Transverse colon (tissue), 4 donors: ENCODE results near the gene CFAP299. TPM values are rescaled to one million over a fixed set of nuclear protein-coding genes. Genes with fewer than 3 reads are reported as not detected.

ENCODE experiments used
- DNase-seq: peaks from one replicate; pipeline ENCODE4 v3.0.0-alpha.2; 2019
- H3K27ac ChIP-seq, 4 donors: fragments of 200-600 bp; sonication (generic); 2 replicates each; pipeline ENCODE4 v1.5.1; 2016 to 2018; ENCODE audit warnings: inconsistent platforms in 4 of 4
- H3K27me3 ChIP-seq: fragments of 200-600 bp; sonication (generic); 2 replicates; pipeline ENCODE4 v1.5.1; 2017; ENCODE audit warnings: inconsistent platforms
- H3K36me3 ChIP-seq, 4 donors: fragments of 200-600 bp; sonication (generic); 2 replicates each; pipeline ENCODE4 v1.5.1; 2017 to 2019; ENCODE audit warnings: inconsistent platforms in 4 of 4
- H3K4me1 ChIP-seq, 4 donors: fragments of 200-600 bp; sonication (generic); 2 replicates each; pipeline ENCODE4 v1.5.1; 2017 to 2020; ENCODE audit warnings: inconsistent platforms in 4 of 4
- H3K4me3 ChIP-seq, 4 donors: fragments of 200-600 bp; sonication (generic); 1 replicate in 1 of 4; 2 replicates in 3 of 4; pipeline versions ENCODE4 v1.5.1 to v1.6.1; 2017 to 2019; ENCODE audit warnings: inconsistent platforms in 4 of 4
- H3K9me3 ChIP-seq, 2 donors: fragments of 200-600 bp; sonication (generic); 2 replicates each; pipeline ENCODE4 v1.5.1; 2017 to 2019; ENCODE audit warnings: inconsistent platforms in 2 of 2
- EP300 ChIP-seq: sonication (generic); formaldehyde crosslinking; IDR thresholded peaks from one replicate; pipeline ENCODE4 v1.6.1; 2017; ENCODE audit warnings: antibody characterized with exemption, low read depth
- POLR2A ChIP-seq: fragments of 450-650 bp; IDR thresholded peaks from one replicate; pipeline ENCODE4 v1.6.1; 2016; ENCODE audit warnings: antibody characterized with exemption, mild to moderate bottlenecking, moderate library complexity
- POLR2AphosphoS5 ChIP-seq, 3 donors: sonication (generic); formaldehyde crosslinking; IDR thresholded peaks; one replicate each; pipeline ENCODE4 v1.6.1; 2016; ENCODE audit warnings: antibody characterized with exemption in 3 of 3
- WGBS, 2 donors: methylation state at CpG; one replicate each; pipeline ENCODE4 v1.1.5; 2018; ENCODE audit warnings: low coverage in 1 of 2; 5-methylcytosine and 5-hydroxymethylcytosine counted together
- in situ Hi-C, 4 donors: fragments of 200-750 bp; cut with MboI; loops; one replicate each; pipeline versions ENCODE4 v1.15.0 to v1.15.1; 2017; ENCODE audit warnings: low sequenced_read_pairs in 3 of 4, low pct_ligation_motif_present in 1 of 4, low pct_unique_long_range_greater_than_20kb in 1 of 4
- intact Hi-C: fragments of 100-400 bp; cut with DNase I; formaldehyde crosslinking; loops from one replicate; pipeline ENCODE4 v1.15.1; 2023; ENCODE audit warnings: low total_unique reads
- total RNA-seq, 4 donors: library from RNA; depleted of rRNA; stranded (reverse); fragments of >200 nt; gene quantifications; one replicate each; pipeline ENCODE4 v1.1.0, GENCODE V29; 2016
- TF ChIP-seq, protein P1 (sequence below), 5 experiments: fragments of 200-600 bp in 3 of 5; fragments of 450-650 bp in 2 of 5; sonication (generic) in 3 of 5; IDR thresholded peaks; 1 replicate in 2 of 5; 2 replicates in 3 of 5; pipeline ENCODE4 v1.5.1; 2016 to 2017; ENCODE audit warnings: antibody characterized with exemption in 5 of 5, inconsistent platforms in 3 of 5, mild to moderate bottlenecking in 2 of 5, moderate library complexity in 1 of 5

The CFAP299 gene
- total RNA-seq, 4 donors from 2014 or later = not detected

DNA sequence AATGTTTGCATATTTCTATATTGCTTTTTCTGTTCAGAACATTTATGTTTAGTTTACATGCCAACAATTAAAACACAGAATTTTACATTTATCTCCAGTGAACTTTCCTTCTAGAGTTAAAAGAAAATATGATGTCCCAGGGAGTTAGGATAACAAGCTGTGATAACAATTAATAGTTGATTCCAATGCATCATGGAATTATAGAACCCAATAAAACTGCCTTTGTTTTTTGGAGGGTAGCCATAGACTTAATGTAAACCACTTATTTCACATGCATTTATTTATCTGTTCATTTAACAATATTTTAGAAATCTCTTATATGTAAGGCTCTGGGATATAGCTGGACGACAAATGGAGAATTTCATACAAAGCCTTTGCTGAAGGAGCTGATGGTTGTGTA lies 180.0 kb downstream of the CFAP299 start:
- in situ Hi-C loops = no loop called here
- Histone ChIP-seq H3K4me3 (no peak overlapping the region), H3K9me3 (no peaks in the 10 kb centered on the region), H3K36me3 (no peaks in the 10 kb centered on the region), H3K27ac (no peak overlapping the region), H3K27me3 (no peaks in the 10 kb centered on the region), H3K4me1 (no peaks in the 10 kb centered on the region)
- DNase-seq = no peak
- TF ChIP-seq POLR2A (no peak), EP300 (no peak), POLR2AphosphoS5 (IDR thresholded peaks at IDR 0.05) (no peak)
- TF ChIP-seq, protein P1, sequence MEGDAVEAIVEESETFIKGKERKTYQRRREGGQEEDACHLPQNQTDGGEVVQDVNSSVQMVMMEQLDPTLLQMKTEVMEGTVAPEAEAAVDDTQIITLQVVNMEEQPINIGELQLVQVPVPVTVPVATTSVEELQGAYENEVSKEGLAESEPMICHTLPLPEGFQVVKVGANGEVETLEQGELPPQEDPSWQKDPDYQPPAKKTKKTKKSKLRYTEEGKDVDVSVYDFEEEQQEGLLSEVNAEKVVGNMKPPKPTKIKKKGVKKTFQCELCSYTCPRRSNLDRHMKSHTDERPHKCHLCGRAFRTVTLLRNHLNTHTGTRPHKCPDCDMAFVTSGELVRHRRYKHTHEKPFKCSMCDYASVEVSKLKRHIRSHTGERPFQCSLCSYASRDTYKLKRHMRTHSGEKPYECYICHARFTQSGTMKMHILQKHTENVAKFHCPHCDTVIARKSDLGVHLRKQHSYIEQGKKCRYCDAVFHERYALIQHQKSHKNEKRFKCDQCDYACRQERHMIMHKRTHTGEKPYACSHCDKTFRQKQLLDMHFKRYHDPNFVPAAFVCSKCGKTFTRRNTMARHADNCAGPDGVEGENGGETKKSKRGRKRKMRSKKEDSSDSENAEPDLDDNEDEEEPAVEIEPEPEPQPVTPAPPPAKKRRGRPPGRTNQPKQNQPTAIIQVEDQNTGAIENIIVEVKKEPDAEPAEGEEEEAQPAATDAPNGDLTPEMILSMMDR (IDR thresholded peaks at IDR 0.05) = no peak
- 73 to 82% methylated on average over 1 of the region's 1 CpG for WGBS, 2 donors
- intact Hi-C loops = no loop called here

DNA sequence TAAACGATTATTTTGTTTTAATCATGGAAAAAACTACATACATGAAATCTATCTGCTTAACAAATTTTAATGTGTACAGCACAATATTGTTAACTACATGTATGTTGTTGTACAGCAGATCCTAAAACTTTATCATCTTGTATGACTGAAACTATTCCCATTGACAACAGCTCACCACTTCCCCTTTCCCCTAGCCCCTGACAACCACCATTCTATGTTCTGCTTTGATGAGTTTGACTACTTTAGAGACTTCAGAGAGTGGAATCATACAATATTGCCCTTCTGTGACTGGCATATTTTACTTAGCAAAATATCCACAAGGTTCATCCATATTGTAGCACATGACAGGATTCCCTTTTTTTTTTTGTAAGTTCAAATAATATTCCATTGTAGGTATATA lies 185.9 kb downstream of the CFAP299 start:
- Histone ChIP-seq H3K4me1 (no peaks in the 10 kb centered on the region), H3K36me3 (no peaks in the 10 kb centered on the region), H3K4me3 (no peak overlapping the region), H3K27ac (no peak overlapping the region), H3K9me3 (no peaks in the 10 kb centered on the region), H3K27me3 (no peaks in the 10 kb centered on the region)
- in situ Hi-C loops = no loop called here
- intact Hi-C loops = no loop called here
- TF ChIP-seq EP300 = no peak
- TF ChIP-seq, protein P1 (IDR thresholded peaks at IDR 0.05) = no peak
- TF ChIP-seq POLR2AphosphoS5 (IDR thresholded peaks at IDR 0.05) = no peak
- no peak for TF ChIP-seq POLR2A
- 84 to 91% methylated on average over 1 of the region's 1 CpG for WGBS, 2 donors
- no peak for DNase-seq

DNA sequence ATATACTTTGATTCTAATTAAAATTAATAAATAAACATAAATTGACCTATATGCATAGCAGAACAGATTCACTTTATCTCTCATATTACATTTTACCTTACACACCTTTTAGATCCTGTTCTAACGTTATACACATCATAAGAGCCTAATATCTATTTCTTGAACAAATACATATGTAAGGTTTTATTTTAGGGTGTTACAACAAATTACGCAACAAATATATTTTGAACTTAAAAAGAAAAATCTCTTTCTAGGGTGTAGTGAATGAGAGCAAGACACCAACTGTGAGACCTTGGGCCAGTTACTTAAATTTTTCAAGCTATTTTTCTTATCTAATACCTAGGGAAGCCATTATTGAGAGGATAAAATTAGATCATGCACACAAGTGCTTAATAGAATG lies 191.2 kb downstream of the CFAP299 start:
- Histone ChIP-seq H3K27ac (no peak overlapping the region), H3K4me3 (no peak overlapping the region), H3K36me3 (no peaks in the 10 kb centered on the region), H3K27me3 (no peaks in the 10 kb centered on the region), H3K4me1 (no peaks in the 10 kb centered on the region), H3K9me3 (no peaks in the 10 kb centered on the region)
- intact Hi-C loops = no loop called here
- DNase-seq = no peak
- TF ChIP-seq, protein P1 (IDR thresholded peaks at IDR 0.05) = no peak
- TF ChIP-seq EP300 (no peak), POLR2AphosphoS5 (IDR thresholded peaks at IDR 0.05) (no peak), POLR2A (no peak)
- 90 to 91% methylated on average over 2 of the region's 2 CpGs for WGBS, 2 donors
- in situ Hi-C loops = no loop called here

DNA sequence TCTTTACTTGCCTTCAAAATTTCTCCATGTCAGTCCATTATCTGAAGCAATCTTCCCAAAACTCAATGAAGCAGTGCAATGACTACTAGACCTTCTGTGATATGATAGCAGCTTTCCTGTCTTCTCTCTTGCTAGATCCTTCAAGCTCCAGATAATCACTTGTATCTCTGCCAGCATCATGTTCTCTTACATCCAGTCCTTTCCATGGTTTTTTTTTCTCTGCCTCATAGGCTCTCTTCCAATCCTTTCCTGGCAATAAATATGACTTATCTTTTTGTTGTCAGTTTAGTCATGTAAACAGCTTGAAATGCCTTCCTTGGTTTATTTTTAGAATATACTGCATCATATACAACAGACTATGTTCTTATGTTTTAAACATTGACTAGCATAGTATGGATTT lies 193.5 kb downstream of the CFAP299 start:
- no peak overlapping the region for H3K4me3 ChIP-seq
- intact Hi-C loops = no loop called here
- H3K27ac ChIP-seq = no peak overlapping the region
- TF ChIP-seq, protein P1 (IDR thresholded peaks at IDR 0.05) = no peak
- TF ChIP-seq POLR2AphosphoS5 (IDR thresholded peaks at IDR 0.05) = no peak
- no peak for TF ChIP-seq EP300
- TF ChIP-seq POLR2A = no peak
- in situ Hi-C loops = no loop called here
- no peaks in the 10 kb centered on the region for H3K4me1 ChIP-seq
- no peaks in the 10 kb centered on the region for H3K9me3 ChIP-seq
- H3K36me3 ChIP-seq = no peaks in the 10 kb centered on the region
- no peaks in the 10 kb centered on the region for H3K27me3 ChIP-seq
- no peak for DNase-seq
